H1 (cell line): ENCODE data around the gene ARMC9. TPM values are rescaled to one million over a fixed set of nuclear protein-coding genes. Genes with fewer than 3 reads are reported as not detected.
"Not testable (repeated sequence)": the region's sequence is repeated elsewhere in the genome, so short reads cannot be mapped to it uniquely, and the experiment has no call there.

Source experiments
- CTCF ChIA-PET: fragments of 300-600 bp; sonication (Branson Sonifier 250); formaldehyde crosslinking; loops from one replicate; lab custom pipeline; 2021; ENCODE audit not compliant: partially characterized antibody; lab: Charles Lee
- POLR2A ChIA-PET: fragments of 300-600 bp; sonication (Branson Sonifier 250); formaldehyde crosslinking; loops from one replicate; lab custom pipeline; 2021; ENCODE audit warnings: inconsistent platforms; ENCODE audit not compliant: partially characterized antibody; lab: Charles Lee
- DNase-seq, 2 experiments: peaks; one replicate each; pipeline versions ENCODE4 v3.0.0 to v3.0.0-alpha.2; 2010 to 2022; ENCODE audit warnings: low spot score in 2 of 2, low read depth in 1 of 2, mixed read lengths in 1 of 2
- FAIRE-seq: peaks from 2 replicates; lab custom pipeline; 2011; peaks lifted over from hg19 to GRCh38; lab: Jason Lieb, UNC
- H2AFZ ChIP-seq: 2 replicates; pipeline ENCODE4 v1.8.1; 2012; ENCODE audit warnings: low read length, inconsistent platforms
- H2AK5ac ChIP-seq: 2 replicates; pipeline ENCODE4 v1.6.1; 2013; ENCODE audit warnings: low read depth, low read length
- H2BK120ac ChIP-seq: replicated peaks from 2 replicates; pipeline ENCODE3; 2013; ENCODE audit warnings: low read depth, low read length, inconsistent platforms
- H2BK12ac ChIP-seq: 2 replicates; pipeline ENCODE4 v1.6.1; 2013; ENCODE audit warnings: low read depth, low read length
- H2BK15ac ChIP-seq: 2 replicates; pipeline ENCODE4 v1.6.1; 2013; ENCODE audit warnings: low read length
- H2BK20ac ChIP-seq: 2 replicates; pipeline ENCODE4 v1.6.1; 2013; ENCODE audit warnings: low read length
- H2BK5ac ChIP-seq: 2 replicates; pipeline ENCODE4 v1.6.1; 2013; ENCODE audit warnings: low read depth, low read length
- H3K14ac ChIP-seq: 2 replicates; pipeline ENCODE4 v1.6.1; 2013; ENCODE audit warnings: inconsistent platforms; ENCODE audit not compliant: insufficient read length
- H3K18ac ChIP-seq: 2 replicates; pipeline ENCODE4 v1.6.1; 2013; ENCODE audit warnings: low read length; ENCODE audit errors: extremely low read depth
- H3K23ac ChIP-seq: 2 replicates; pipeline ENCODE4 v1.6.1; 2013; ENCODE audit warnings: inconsistent platforms; ENCODE audit not compliant: insufficient read length
- H3K23me2 ChIP-seq: 2 replicates; pipeline ENCODE4 v1.6.1; 2013; ENCODE audit warnings: low read depth, low read length
- H3K27ac ChIP-seq: 2 replicates; pipeline ENCODE4 v1.6.1; 2011; ENCODE audit warnings: low read depth, low read length, inconsistent platforms
- H3K27me3 ChIP-seq, 4 experiments: replicated peaks in 1 of 4; 1 replicate in 1 of 4; 2 replicates in 3 of 4; pipeline versions ENCODE4 v1.6.1 to v1.8.1; 2011 to 2013; ENCODE audit warnings: low read length in 3 of 4, mild to moderate bottlenecking in 3 of 4, inconsistent platforms in 2 of 4, mixed read lengths in 2 of 4, moderate library complexity in 1 of 4; ENCODE audit not compliant: control insufficient read depth in 3 of 4, insufficient read depth in 3 of 4; ENCODE audit errors: extremely low read depth in 1 of 4
- H3K36me3 ChIP-seq, 4 experiments: 2 replicates each; pipeline versions ENCODE4 v1.6.1 to v1.8.1; 2011 to 2013; ENCODE audit warnings: mild to moderate bottlenecking in 4 of 4, low read length in 3 of 4, moderate library complexity in 2 of 4, control low read depth in 1 of 4, inconsistent platforms in 1 of 4; ENCODE audit not compliant: insufficient read depth in 4 of 4, control insufficient read depth in 2 of 4
- H3K4ac ChIP-seq: replicated peaks from 2 replicates; pipeline ENCODE3; 2013; ENCODE audit warnings: low read length, low read depth, mixed read lengths, inconsistent platforms; ENCODE audit not compliant: insufficient read length
- H3K4me1 ChIP-seq, 4 experiments: replicated peaks in 1 of 4; 1 replicate in 1 of 4; 2 replicates in 3 of 4; pipeline versions ENCODE4 v1.6.1 to v1.8.1; 2011 to 2013; ENCODE audit warnings: low read length in 3 of 4, inconsistent platforms in 2 of 4, mixed read lengths in 1 of 4; ENCODE audit not compliant: insufficient read depth in 4 of 4, control insufficient read depth in 3 of 4
- H3K4me2 ChIP-seq, 2 experiments: 2 replicates each; pipeline versions ENCODE4 v1.6.1 to v1.8.1; 2011 to 2013; ENCODE audit warnings: low read depth in 2 of 2, low read length in 2 of 2, control low read depth in 1 of 2, inconsistent platforms in 1 of 2, mild to moderate bottlenecking in 1 of 2; ENCODE audit not compliant: insufficient read depth in 1 of 2
- H3K4me3 ChIP-seq, 4 experiments: fragments of 200-600, 300-600 bp in 1 of 4; sonication (generic), shearing (Covaris generic), sonication (Bioruptor Twin) in 1 of 4; 2 replicates each; pipeline versions ENCODE4 v1.5.1 to v1.8.1; 2011 to 2016; ENCODE audit warnings: low read length in 4 of 4, low read depth in 3 of 4, control low read depth in 2 of 4, inconsistent platforms in 2 of 4, mild to moderate bottlenecking in 2 of 4, mixed read lengths in 1 of 4, moderate library complexity in 1 of 4; ENCODE audit not compliant: insufficient read depth in 2 of 4; ENCODE audit errors: extremely low read depth in 1 of 4
- H3K56ac ChIP-seq: replicated peaks from 2 replicates; pipeline ENCODE3; 2013; ENCODE audit warnings: low read depth, mild to moderate bottlenecking, mixed read lengths, low read length, inconsistent platforms; ENCODE audit not compliant: insufficient read length
- H3K79me1 ChIP-seq: 2 replicates; pipeline ENCODE4 v1.6.1; 2013; ENCODE audit warnings: low read depth, low read length, control low read depth
- H3K79me2 ChIP-seq, 2 experiments: 2 replicates each; pipeline versions ENCODE4 v1.6.1 to v1.8.1; 2012 to 2013; ENCODE audit warnings: low read length in 2 of 2, mild to moderate bottlenecking in 2 of 2, inconsistent platforms in 1 of 2; ENCODE audit not compliant: insufficient read depth in 2 of 2, control insufficient read depth in 1 of 2
- H3K9ac ChIP-seq, 4 experiments: replicated peaks in 1 of 4; 1 replicate in 1 of 4; 2 replicates in 3 of 4; pipeline versions ENCODE4 v1.6.1 to v1.8.1; 2011 to 2013; ENCODE audit warnings: low read depth in 3 of 4, low read length in 3 of 4, control low read depth in 2 of 4, mild to moderate bottlenecking in 2 of 4, moderate library complexity in 2 of 4, inconsistent platforms in 1 of 4; ENCODE audit errors: extremely low read depth in 1 of 4
- H3K9me3 ChIP-seq, 2 experiments: 2 replicates each; pipeline versions ENCODE4 v1.6.1 to v1.8.1; 2012 to 2013; ENCODE audit warnings: mild to moderate bottlenecking in 2 of 2, moderate library complexity in 2 of 2, control low read depth in 1 of 2, inconsistent platforms in 1 of 2, low read depth in 1 of 2, low read length in 1 of 2, mixed read lengths in 1 of 2; ENCODE audit not compliant: insufficient read depth in 2 of 2
- H4K20me1 ChIP-seq, 2 experiments: replicated peaks in 1 of 2; 2 replicates each; pipeline versions ENCODE3 to v1.8.1; 2011 to 2013; ENCODE audit warnings: inconsistent platforms in 2 of 2, low read length in 2 of 2, mild to moderate bottlenecking in 1 of 2; ENCODE audit not compliant: insufficient read depth in 2 of 2, control insufficient read depth in 1 of 2
- H4K5ac ChIP-seq: 2 replicates; pipeline ENCODE4 v1.6.1; 2013; ENCODE audit warnings: low read length, low read depth, mixed read lengths, inconsistent platforms; ENCODE audit not compliant: insufficient read length
- H4K8ac ChIP-seq: 2 replicates; pipeline ENCODE4 v1.8.0; 2013; ENCODE audit warnings: mild to moderate bottlenecking, moderate library complexity, low read length, inconsistent platforms; ENCODE audit not compliant: insufficient read depth; ENCODE audit errors: extremely low read depth
- H4K91ac ChIP-seq: replicated peaks from 2 replicates; pipeline ENCODE3; 2013; ENCODE audit warnings: low read length, mixed read lengths, inconsistent platforms; ENCODE audit not compliant: insufficient read length
- WGBS, 2 experiments: shearing (Covaris generic) in 1 of 2; methylation state at CpG; one replicate each; pipeline versions ENCODE4 v1.1.6 to v1.1.7; 2013 to 2015; ENCODE audit warnings: low lambda C conversion rate in 2 of 2, mixed read lengths in 2 of 2, inconsistent platforms in 1 of 2, low coverage in 1 of 2, missing lambda C conversion rate in 1 of 2; ENCODE audit not compliant: insufficient replicate concordance in 2 of 2, insufficient coverage in 1 of 2, insufficient read length in 1 of 2; ENCODE audit errors: extremely low coverage in 1 of 2, missing lambda C conversion rate in 1 of 2; 5-methylcytosine and 5-hydroxymethylcytosine counted together
- polyA plus RNA-seq, 7 experiments: library from polyadenylated mRNA; depleted of rRNA in 3 of 7; stranded (reverse) in 5 of 7; unstranded in 2 of 7; fragments of >200 nt in 5 of 7; fragments of 200-250 nt in 2 of 7; gene quantifications; 1 replicate in 5 of 7; 2 replicates in 1 of 7; 4 replicates in 1 of 7; pipeline versions ENCODE4 v1.2.1 to v1.2.3, GENCODE V29; 2011 to 2013; ENCODE audit warnings: missing spikeins in 2 of 7, mixed read lengths in 2 of 7
- total RNA-seq: library from RNA; stranded (reverse); fragmentation: NEBNext Ultra II Directional; extraction: Animal tissue kit (Norgen Biotek cat#: 25700); gene quantifications from 2 replicates; pipeline ENCODE4 v1.2.1, GENCODE V29; 2021

The ARMC9 gene
- total and polyA plus RNA-seq, 2 of the 8 experiments (the other 6 are each of a cell fraction or from before 2014, with no cell fraction given) = 23.2 to 36.1 TPM

GRCh38 chr2:231253292-231253691 lies 54.9 kb downstream of the ARMC9 start:
- H3K9me3 ChIP-seq, H3K4ac ChIP-seq, H2BK20ac ChIP-seq, H3K14ac ChIP-seq, H3K18ac ChIP-seq, H4K5ac ChIP-seq, DNase-seq, H3K4me2 ChIP-seq, H2BK15ac ChIP-seq, H4K91ac ChIP-seq, H3K23me2 ChIP-seq, H3K23ac ChIP-seq, H2BK12ac ChIP-seq, H2BK120ac ChIP-seq, H3K36me3 ChIP-seq, H2BK5ac ChIP-seq, H3K56ac ChIP-seq, H3K79me2 ChIP-seq, H4K8ac ChIP-seq, H3K4me3 ChIP-seq, H2AK5ac ChIP-seq, H3K27me3 ChIP-seq, H3K9ac ChIP-seq, H3K4me1 ChIP-seq, H3K27ac ChIP-seq, H2AFZ ChIP-seq, FAIRE-seq, H4K20me1 ChIP-seq, H3K79me1 ChIP-seq: not testable (repeated sequence)
- POLR2A ChIA-PET = interaction anchor here (2.1 kb wide), 1 partner anchor 9 kb away, joined by 4 read pairs; no protein-coding TSS in a partner anchor
- WGBS, 2 experiments = 92% methylated on average over 6 of the region's 6 CpGs; no CpG with 5 or more reads in 1 of the 2 experiments
- CTCF ChIA-PET = interaction anchor here (0.8 to 12.3 kb wide), 6 partner anchors 9 to 159 kb away, joined by 3 to 78 read pairs (median 4); no protein-coding TSS in a partner anchor
